GM19043 (cell line): ENCODE results near the gene RBMS1.
"Not testable (repeated sequence)": the region's sequence is repeated elsewhere in the genome, so short reads cannot be mapped to it uniquely, and the experiment has no call there.

Experiments used
- ATAC-seq: cut with Tn5 transposase; IDR thresholded peaks from one replicate; pipeline ENCODE4 v1.9.1; 2021; ENCODE audit warnings: low read depth; ENCODE audit not compliant: unreplicated experiment

The RBMS1 gene

DNA sequence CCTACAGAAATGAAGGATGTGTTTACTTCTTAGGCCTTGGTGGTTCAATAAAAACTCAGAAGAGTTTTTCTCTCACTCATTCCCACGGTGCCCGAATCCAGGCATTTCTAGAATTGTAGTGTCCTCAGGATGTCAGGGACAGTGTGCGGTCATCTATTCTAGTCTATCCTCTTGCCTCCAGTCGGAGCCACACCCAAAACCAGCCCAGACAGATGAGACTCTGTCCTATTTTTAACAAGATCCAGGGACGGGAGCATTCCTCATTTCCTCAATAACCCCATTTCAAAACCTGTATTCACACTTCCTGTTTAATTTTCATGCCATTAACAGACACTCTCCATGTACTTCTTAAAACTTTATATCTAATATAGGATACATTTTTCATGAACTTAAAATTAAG is 11.6 kb upstream of the RBMS1 start:
- ATAC-seq, result no peak

DNA sequence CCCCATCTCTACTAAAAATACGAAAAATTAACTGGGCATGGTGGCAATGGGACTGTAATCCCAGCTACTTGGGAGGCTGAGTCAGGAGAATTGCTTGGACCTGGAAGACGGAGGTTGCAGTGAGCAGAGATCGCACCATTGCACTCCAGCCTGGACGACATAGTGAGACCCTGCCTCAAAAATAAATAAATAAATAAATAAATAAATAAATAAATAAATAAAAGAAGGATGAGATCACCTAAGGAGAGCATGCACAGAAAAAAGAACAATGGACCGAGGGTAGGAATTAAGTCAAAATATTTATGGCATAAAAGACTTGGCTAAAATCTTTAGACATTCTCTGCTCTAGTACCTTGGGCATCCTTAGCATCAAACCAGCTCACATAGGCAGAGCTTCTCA is 8.9 kb upstream of the RBMS1 start:
- no peak for ATAC-seq

DNA sequence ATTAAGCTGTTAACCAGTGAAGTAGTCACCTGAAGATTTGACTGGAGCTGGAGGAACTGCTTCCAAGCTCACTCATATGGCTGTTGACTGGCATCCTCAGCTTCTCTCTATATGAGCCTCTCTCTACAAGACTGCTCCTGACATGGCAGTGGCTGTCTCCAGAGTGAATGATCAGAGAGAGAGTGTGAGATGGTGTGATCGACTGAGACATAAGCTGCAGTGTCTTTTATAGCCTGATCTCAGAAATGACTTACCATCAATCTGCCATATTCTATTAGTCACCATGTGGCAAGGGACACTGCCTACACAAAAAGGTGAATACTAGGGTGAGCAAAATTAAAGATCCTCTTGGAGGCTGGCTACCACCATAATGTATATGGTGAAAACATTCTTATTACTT is 7.8 kb upstream of the RBMS1 start:
- no peak for ATAC-seq

DNA sequence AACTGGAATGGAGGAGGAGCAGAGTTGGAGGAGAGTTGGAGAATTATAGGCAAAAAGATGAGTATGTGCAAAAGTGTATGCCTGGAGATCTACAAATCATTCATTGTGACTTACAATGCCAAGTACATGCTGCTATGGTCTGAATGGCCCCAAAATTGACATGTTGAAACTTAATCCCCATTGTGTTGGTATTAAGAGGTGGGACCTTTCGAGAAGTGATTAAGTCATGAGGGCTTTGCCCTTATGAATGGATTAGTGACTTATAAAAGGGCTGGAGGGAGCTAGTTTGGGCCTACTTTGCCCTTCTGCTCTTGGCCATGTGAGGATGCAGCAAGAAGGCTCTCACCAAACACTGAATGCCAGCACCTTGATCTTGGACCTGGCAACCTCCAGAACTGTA is 6.3 kb upstream of the RBMS1 start:
- ATAC-seq, result no peak

DNA sequence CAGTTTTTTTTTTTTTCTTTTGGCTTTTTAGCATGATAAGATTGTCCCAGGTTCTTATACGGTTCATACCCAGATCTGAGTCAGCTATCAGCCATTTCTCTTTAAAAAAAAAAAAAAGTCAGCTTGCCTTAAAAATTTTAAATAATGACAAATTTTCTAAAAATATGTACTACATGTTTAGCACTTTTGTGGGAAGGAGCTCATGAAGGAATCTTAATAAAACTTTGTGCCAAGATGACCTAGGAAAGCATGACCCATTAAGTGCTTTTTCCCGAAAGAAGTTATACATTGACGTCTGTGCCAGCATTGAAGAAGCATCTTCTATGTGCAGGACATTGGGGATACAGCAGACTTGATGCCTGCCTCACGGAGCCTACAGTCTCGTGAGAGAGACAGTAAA is 4.5 kb upstream of the RBMS1 start:
- no peak for ATAC-seq

DNA sequence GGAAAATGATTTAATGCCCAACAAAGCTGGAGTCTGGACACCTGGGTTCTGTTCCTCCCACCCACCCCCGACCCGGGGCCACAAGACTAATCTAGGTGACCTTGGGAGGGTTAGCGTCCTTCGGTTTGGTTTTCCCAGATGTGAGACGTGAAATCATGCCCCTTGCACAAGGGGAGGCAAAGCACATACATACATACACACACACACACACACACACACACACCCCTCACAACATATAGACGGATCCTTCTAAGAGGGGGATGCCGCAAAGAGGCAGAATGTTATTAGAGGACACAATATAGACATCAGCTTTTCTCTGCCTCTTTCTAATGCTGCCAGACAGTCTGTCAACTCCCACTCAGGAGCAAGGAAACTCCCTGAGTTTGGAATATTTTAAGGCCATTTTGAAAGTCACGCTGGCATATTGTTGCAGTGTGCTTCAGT is 616 bp upstream of the RBMS1 start:
- no peak for ATAC-seq

DNA sequence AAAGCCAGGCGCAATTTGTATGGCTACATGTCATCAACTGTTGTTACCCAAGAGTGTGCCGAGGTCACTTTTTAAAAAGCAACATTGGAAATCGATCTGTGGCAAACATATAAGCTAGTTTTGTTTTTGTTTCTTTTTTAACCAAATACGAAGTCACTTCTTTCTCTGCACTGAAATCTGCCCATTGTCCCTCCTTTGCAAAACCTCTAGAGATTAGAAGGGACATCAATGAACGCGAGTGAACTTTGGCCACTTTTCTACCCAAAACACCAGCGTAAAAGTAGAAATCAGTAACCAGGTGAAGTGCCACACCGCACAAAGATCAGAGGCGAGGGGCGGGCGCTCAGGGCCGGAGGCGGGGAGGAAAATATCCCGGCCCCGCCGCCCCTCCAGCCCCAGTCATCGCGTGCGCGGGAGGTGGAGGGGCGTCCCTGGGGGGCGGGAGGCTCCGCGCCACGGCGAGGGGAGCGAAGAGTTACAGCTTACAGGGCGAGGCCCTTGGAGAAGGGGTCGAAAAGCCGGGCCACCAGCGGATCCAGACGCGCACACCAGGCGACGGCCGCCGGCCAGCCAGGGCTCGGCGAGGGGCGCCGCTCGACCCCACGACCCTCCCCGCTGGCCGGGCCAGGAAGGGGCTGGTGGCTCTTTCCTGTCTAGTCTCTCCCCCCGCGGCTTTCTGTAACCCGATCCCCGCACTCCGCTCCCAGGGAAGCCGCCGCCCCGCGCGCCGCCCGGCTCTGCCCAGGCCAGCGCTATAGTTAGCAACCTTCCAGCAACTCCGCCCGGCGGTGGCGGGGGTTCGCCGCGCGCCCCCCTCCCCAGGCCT is 993 bp downstream of the RBMS1 start:
- no peak for ATAC-seq

DNA sequence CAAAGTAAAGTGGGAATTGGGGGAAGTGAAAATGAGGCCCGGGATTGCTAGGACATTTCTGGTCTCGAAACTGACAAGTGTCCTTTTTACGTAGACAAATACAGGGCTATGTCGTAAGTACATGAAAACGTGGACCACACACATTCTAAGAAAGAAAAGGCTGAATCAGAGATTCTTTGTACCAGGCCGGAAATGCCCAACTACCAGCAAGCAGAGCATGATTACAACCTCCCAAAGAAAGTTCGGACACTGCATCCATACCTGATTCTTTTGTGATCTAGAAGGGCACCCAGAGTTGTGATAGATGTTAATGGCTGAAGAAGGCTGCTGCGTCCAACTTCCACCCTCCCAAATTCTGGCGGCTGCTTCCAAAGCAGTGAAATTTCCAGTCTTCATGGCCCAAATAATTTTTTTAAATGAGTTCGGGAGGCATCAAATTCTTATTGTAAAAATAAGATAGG is 1.7 kb downstream of the RBMS1 start:
- ATAC-seq, result no peak

DNA sequence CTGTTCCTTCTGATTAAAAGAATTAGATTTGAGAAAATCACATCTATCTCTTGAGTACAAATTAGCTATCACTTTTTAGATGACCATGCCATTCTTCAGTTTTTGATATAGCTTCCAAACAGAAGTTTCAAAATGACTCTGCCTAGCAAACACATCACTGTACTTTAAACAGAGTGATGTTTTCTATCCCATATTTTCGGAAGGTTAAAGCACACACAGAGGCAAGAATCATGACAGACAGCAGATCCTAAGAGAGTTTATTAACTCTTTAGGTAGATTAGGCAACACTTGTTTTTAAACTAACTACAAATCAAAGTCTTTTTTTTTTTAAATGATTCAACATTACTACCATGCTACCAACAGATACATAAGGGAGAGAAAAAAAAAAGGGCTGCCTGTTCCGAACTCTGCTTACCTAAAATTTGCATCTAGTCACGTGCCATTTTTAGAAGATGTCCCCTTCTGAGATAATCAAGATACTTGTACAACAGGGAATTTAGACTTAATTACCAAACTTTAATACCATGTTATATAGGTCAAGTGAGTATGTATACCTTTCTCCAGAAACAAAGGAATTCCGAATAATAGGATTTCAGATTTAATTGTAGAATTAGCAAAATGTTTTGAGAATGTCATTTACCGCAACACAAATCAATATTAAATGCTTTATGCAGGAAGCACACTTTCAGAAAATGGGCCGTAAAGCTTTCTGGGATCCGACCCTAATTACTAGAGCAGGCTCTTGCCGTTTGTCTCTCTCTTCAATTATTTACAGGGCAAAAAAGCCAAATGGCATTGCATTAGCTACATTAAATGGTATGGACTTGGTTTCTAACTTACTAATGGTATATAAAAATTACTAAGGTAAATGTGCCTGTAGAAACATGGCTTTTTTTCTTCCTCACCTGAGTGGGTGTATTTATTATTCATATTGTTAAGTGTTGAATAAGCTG is 2.6 kb downstream of the RBMS1 start:
- no peak for ATAC-seq

DNA sequence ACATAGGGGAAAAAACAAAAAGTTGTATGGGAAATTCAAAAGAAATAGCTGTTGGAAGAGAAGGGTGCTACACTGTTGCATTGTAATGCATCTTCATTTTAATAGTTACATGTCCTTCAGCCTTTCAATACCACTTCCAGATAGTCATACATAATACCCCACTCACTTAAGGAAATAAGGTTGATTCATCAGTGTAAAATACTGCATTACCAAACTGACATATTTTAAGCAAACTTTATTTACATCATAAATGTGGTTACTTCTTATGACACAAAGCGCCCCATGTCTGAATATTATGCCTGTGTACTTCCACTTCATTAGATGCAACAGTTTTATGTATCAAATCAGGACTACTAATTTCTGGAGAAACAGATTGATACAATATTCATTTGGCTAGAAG is 4.5 kb downstream of the RBMS1 start:
- ATAC-seq, result no peak

DNA sequence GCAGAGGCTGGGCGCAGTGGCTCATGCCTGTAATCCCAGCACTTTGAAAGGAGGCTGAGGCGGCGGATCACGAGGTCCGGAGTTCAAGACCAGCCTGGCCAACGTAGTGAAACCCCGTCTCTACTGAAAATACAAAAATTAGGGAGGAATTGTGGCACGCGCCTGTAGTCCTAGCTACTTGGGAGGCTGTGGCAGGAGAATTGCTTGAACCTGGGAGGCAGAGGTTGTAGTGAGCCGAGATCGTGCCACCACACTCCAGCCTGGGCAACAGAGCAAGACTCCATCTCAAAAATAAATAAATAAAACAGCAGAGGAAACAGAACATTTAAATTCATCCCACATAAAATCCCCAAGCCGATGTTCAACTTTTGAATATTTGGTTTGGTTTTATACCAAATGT is 5.3 kb downstream of the RBMS1 start:
- not testable (repeated sequence) for ATAC-seq

DNA sequence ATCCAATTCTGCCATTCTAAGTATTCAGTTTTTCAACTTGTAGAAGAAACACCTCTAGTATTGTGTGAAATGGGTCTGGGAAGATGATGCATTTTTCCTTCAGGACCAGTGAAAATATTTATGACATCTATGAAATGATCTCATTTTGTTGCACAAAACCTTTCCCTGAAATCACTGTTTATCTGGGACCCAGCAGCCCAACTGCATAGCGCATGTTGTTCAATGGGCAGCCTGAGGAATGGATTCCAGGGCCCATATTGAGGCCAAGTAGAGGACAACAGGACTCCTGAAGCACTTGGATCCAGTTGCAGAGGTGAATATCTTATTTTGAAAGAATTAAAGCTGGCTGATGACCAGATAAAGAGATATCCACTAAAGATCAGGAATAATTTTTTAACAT is 7.3 kb downstream of the RBMS1 start:
- no peak for ATAC-seq

DNA sequence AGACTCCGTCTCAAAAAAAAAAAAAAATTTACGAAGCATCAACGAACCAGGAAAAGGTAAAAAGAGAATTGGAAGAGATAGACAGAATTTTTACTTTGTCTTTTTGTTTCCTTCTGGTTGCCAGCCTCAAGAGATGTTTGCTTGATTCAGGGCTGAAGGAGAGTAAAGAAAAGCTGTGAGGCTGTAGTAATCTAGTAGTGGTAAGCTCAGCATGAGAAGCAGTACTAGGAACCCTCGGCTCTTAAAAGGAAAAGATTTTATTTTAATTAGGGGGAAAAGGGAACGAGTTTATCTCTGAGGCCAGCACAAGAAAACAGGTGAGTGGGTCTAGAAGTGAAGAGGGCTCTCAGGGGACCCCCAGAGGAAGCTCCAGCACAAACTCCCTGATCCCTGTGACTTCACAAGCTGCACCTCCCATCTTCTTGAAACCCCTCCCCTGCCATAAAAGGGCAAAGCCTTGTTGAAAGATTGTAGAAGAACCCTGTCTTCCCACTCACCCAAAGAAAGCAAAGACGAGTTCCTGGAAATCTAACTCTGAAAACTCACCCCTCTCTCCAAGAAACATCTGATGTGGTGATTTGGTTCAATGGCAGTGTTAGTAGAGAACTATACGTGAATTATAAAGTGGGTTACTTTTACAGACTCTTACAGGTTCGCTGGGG is 8.6 kb downstream of the RBMS1 start:
- no peak for ATAC-seq

DNA sequence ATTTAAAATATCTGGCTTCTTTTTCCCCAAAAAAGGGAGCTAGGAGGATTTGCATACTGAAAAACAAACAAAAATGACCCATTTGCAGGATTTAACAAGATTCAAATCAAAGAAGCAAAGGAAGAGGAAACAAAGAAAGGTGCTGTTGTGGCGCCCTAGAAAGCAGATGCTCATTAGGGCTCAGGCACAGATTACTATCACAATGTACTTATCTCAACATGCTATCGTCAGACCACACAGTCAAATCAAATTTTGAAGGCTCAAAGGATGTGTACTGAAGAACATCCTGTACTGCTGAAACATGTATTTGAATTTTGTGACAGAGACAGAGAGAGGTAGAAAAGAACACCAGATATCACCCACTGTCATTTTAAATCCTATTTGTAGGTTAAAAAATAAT is 10.9 kb downstream of the RBMS1 start:
- no peak for ATAC-seq

DNA sequence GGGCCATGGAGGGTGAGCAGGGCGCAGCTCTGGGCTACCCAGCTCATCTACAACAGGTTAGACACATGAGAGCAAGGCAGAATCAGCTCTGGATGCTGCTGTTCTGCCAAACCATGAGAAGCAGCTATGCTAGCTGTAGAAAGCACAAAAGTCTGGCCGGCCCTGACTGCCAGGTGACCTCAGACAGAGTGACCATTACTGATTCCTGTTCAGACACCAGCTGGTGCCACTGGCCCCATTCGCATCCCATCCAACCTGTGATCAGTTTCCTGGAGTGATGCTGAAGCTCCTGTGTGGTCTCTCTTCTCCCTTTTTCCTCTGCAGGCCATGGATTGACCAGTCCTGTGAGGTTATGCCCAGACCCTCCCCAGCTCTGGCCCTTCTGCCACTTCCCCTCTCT is 14.3 kb downstream of the RBMS1 start:
- ATAC-seq, result no peak

DNA sequence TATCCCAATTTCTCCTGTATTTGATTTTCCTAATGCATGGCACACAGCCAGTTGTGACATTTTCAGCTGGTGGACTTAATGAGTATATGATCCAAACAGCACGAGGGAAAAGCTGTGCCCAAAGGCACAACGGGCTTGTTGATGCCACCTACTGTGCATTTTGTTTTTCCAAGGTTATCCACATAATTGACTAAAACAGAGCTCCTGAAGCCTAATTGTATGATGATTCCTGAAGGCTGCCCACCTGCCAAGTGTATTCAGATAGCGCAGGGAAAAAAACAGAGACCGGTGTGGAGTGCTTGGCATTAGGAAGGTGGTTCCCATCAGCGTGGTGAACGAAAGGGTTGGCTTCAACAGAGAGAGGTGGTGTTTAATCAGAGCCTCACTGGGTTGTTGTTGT is 14.9 kb downstream of the RBMS1 start:
- ATAC-seq, result no peak

DNA sequence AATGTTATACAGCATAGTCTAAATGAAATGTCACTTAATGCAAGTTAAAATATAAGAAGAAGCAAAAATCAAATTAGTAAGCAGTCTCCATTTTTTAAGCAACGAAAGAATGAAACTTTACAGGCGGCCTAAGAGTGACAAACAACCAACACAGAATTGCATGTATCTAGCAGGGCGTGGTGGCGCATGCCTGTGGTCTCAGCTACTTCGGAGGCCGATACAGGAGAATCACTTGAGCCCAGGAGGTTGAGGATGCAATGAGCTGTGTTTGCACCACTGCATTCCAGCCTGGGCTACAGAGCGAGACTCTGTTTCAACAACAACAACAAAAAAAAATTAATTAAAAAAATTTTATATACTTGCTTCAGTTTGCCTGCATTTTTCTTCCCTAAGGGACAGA is 16.6 kb downstream of the RBMS1 start:
- ATAC-seq, result no peak

DNA sequence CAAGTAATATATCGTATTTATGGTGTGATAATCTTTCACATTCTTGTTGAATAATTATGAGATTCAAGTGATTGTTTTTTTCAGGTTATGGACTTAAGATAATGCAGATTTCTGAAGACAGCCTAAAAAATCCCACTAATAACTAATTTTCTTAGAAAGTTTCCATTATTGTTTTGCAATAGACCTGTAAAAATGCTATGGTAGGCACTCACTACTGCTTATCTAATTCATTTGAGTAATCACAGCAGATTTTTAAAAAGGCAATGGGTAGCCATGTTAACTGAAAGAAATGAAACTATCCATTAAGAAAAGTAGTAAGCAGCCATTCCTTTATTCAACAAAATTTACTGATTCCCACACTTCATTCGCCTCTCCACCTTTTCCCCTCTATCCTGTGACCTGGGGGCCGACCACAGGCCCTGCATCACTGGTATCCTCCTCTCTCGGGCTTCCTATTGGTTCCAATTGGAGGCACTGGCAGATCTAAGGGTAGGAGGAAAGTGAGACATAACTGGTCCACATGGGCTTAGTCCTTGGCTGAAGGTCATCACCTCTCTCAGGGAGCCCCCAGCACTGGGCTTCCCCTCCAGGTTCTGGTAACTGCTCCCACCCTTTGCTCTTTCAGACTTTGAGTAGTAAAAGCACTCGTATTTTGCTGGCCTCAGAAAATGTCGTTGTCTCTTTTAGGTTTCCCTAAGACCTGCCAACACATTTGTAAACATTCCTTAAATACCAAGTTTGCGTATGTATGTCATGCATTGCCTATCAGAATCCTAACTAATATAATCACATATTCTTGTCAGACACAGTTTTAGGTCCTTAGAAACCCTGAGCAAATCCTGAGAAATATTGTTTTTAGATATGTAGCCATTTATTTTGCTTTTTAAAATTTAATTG is 18.5 kb downstream of the RBMS1 start:
- ATAC-seq, result no peak

DNA sequence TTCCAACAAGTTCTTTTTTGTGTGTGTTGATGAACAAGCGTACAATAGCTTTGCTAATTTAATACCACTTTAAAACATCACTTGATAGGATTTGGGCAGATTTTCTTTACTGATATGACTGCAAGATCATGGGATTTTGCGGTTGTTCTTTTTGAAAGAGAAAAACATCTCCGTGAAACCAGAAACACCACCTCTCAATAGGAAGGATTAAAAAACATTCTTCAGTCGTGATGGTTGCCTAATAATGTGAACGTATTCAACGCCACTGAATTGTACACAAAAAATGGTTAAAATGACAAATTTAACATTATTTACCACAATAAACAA is 19.3 kb downstream of the RBMS1 start:
- no peak for ATAC-seq
